ENCODE measurements around the gene TTYH3. TPM values are rescaled to one million over a fixed set of nuclear protein-coding genes. Genes with fewer than 3 reads are reported as not detected.

Gene TTYH3
- total RNA-seq, 4 donors from 2014 or later, result 21.5 to 62.6 (median 29.3) TPM

DNA sequence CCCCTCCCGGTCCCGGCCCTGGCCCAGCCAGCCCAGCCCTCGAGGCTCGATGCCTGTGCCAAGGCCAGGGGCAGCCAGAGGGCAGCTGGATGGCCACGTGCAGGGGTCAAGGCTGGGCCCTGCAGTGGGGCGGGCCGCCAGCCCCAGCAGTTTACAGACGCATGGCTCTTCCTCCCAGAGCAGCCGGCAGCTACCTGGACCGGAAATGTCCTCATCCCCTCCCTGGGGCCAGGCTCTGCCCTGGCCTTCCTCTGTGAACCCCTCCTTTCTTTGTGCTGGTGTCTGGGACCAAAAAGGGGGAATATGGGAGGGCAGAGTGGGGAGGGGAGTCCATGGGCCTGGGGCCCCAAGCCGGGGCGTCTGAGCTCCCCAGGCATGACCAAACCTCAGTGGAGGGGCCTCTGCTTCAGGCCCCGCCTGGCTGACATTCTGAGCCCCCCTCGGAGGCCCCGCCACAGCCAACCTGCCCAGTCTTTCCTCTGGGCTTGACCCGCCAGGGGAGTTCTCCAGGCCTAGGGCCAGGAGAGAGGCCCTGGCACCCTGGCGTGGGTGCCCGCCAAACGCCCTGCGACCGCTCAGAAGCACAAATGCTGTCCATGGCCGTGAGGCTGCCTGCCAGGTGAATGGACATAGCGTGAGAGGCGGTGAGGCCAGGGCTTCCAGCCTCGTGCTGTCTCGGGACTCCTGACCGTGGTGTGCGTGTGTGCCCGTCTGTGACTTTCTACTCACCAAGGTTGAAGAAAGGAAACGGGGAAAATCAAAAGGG, 31.5 kb downstream of the TTYH3 start:
- DNase-seq (ENCODE audit: low spot score) (no peak), ATAC-seq (ENCODE audit: low FRiP score) (no peak)
- TF ChIP-seq, protein P1, sequence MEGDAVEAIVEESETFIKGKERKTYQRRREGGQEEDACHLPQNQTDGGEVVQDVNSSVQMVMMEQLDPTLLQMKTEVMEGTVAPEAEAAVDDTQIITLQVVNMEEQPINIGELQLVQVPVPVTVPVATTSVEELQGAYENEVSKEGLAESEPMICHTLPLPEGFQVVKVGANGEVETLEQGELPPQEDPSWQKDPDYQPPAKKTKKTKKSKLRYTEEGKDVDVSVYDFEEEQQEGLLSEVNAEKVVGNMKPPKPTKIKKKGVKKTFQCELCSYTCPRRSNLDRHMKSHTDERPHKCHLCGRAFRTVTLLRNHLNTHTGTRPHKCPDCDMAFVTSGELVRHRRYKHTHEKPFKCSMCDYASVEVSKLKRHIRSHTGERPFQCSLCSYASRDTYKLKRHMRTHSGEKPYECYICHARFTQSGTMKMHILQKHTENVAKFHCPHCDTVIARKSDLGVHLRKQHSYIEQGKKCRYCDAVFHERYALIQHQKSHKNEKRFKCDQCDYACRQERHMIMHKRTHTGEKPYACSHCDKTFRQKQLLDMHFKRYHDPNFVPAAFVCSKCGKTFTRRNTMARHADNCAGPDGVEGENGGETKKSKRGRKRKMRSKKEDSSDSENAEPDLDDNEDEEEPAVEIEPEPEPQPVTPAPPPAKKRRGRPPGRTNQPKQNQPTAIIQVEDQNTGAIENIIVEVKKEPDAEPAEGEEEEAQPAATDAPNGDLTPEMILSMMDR (IDR thresholded peaks at IDR 0.05), result no peak

DNA sequence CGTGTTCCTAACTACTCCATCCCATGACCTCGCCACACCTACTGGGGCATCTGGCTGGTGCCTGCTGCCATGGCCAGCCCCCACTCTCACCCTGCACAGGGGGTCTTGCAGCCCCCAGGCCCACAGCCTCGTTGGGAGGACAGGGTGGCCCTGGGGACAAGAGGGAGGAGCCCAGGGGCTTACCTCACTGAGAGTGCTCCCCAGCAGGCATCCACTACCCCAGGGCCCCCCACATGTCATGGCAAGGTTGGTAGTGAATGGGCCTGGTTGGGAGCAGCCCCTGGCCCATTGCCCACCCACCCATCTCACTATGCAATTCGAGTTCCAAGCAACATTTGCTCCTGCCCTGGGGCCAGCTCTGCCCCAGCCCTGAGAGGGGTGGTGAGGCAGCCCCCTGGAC, 32.2 kb downstream of the TTYH3 start:
- ATAC-seq (ENCODE audit: low FRiP score) (no peak), DNase-seq (ENCODE audit: low spot score) (no peak)
- TF ChIP-seq, protein P1 (IDR thresholded peaks at IDR 0.05), result no peak

DNA sequence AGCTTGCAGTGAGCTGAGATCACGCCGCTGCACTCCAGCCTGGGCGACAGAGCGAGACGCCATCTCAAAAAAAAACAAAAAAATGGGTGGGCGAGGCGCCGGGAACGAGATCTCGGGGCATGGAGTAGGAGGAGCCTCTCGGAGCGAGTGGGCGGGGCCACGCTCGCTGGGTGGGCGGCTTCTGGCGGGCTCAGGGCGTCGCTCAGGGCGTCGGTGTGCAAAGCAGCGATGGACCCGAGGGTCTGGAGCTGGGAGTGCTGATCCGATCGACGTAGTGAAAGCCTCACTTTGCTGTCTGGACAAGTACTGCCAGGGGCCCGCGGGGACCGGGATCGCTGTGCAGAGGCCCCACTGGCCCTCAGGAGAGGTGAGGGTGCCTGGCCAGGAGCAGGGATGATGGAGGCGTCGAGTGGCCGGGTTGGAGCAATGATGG, 33.6 kb downstream of the TTYH3 start:
- TF ChIP-seq, protein P1 (IDR thresholded peaks at IDR 0.05), result no peak
- no peak for ATAC-seq (ENCODE audit: low FRiP score)
- DNase-seq (ENCODE audit: low spot score), result no peak

DNA sequence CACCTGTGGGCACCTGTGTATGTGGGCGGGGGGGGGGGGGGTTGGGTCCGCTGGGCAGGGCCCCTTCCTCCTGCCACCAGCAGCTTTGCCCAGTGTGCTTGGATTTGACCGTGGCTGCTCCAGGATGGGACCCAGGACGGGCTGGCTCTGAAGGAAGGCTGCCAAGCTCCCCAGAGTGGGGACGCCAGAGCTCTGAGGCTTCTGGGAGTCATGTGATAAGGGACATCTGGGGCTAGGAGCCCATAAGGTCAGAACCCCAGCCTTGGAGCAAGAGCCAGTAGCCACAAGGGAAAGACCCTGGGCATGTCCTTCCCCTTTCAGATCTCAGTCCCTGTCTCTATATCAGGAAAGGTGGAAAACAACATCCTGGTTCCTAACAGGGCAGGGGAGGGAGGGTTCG, 34.4 kb downstream of the TTYH3 start:
- TF ChIP-seq, protein P1 (IDR thresholded peaks at IDR 0.05), result no peak
- DNase-seq (ENCODE audit: low spot score) (no peak), ATAC-seq (ENCODE audit: low FRiP score) (no peak)

DNA sequence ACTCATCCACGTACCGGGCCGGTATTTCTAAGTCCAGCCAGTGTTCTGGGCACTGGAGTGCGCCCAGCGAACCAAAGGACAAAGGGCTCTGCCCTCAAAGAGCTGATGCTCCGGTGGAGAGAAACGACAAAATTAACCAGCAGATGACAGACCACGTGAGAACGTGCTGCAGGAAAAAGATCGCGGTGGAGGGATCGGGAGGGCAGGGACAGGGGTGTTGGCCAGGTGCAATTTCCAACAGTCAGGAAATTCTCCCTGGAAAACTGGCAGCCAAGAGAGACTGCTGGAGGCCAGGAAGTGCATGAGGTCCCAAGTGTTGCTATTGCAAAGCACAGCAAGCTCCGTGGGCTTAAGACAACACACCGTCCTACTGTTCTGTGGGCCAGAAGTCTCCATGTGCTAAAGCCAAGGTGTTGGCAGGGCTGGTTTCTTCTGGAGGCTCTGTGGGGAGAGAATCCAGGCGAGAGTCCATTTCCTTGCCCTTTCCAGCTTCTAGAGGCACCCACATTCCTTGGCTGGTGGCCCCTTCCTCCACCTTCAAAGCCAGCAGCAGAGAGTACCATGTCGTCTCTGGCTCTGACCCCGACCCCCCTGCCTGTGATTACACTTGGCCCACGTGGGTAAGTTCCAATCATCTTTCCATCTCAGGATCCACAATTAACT, 34.9 kb downstream of the TTYH3 start:
- no peak for DNase-seq (ENCODE audit: low spot score)
- ATAC-seq (ENCODE audit: low FRiP score), result no peak
- TF ChIP-seq, protein P1 (IDR thresholded peaks at IDR 0.05), result no peak

DNA sequence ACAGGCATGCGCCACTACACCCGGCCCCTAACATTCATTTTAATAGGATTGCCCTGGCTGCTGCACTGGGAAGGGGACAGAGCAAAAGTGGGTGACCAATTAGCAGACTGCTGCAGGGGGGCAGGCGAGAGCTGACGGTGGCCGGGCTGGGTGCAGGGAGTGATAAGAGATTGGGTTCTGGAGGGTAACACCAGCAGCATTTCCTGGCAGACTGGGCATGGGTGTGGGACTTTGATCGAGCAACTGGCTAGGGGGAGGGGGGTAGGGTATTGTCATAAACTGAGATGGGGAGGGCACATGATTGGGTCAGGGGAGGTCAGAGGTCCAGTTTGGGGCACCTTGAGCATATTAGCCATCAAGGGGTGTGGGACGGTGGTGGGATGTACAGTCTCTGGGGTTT, 36.1 kb downstream of the TTYH3 start:
- DNase-seq (ENCODE audit: low spot score), result no peak
- TF ChIP-seq, protein P1 (IDR thresholded peaks at IDR 0.05), result no peak
- ATAC-seq (ENCODE audit: low FRiP score), result no peak

DNA sequence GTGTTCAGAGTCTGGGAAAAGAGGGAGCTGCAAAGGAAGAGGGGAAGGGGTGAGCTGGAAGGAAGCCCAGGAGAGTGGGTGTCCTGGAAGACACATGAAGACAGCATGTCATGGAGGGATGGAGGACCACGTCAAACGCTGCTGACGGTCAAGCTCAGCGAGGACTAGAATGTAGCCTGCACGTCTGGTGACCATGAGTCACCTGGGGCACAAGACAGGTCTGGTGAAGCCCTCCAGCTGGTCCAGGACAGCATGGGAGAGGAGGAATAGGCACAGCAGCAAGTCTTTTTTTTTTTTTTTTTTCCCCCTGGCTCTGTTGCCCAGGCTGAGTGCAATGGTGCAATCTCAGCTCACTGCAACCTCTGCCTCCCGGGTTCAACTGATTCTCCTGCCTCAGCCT, 36.6 kb downstream of the TTYH3 start:
- ATAC-seq (ENCODE audit: low FRiP score), result no peak
- DNase-seq (ENCODE audit: low spot score), result no peak
- TF ChIP-seq, protein P1 (IDR thresholded peaks at IDR 0.05), result no peak
